OCI-LY7 (cell line): ENCODE results near the gene C9orf78.

Experiments used
- EZH2phosphoT487 ChIP-seq: fragments of 200-600 bp; sonication (generic); IDR thresholded peaks from 2 replicates; pipeline ENCODE4 v1.6.1; 2018; ENCODE audit warnings: low read depth, borderline replicate concordance, mild to moderate bottlenecking, mixed run types, antibody characterized with exemption, low read length, moderate library complexity, mixed read lengths
- TF ChIP-seq, protein P1 (sequence below): fragments of 200-600 bp; sonication (generic); conservative IDR thresholded peaks from 2 replicates; pipeline ENCODE4 v1.5.1; 2014; ENCODE audit warnings: mild to moderate bottlenecking, antibody characterized with exemption, low read length, moderate library complexity, mixed read lengths

DNA sequence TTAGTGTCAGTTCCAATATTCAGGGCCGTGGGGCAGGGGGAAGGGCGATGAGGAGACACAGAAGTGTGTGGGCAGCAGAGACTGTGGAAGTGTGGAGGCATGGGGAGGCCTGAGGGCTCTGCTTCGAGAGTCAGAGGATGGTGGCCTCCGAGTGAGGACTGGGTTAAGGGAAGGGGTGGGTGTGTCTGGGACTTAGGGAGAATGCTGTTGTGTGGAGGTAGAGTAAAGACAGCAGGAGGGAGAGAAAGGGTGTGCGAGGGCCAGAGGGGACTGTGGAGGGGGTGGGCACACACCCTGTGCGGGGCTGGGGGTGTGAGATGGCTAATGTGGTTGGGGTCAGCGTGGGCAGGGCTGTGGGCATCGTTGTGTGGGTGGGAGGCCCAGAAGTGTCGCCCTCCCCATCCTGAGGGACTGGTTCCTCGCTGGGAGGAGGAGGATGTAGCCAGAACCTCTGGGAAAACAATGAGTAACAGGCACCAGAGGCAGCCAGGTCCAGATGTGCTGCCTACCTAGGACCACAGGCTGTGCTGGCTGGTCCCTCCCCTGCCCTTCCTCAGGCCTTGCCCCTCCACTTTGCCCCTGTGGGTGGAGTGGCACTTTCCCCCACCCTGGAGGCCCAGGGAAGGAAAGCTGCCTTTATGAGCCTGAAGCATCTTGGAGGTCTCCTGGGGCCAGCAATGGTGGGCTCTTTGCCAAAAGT is 4.4 kb upstream of the C9orf78 start:
- TF ChIP-seq, protein P1, sequence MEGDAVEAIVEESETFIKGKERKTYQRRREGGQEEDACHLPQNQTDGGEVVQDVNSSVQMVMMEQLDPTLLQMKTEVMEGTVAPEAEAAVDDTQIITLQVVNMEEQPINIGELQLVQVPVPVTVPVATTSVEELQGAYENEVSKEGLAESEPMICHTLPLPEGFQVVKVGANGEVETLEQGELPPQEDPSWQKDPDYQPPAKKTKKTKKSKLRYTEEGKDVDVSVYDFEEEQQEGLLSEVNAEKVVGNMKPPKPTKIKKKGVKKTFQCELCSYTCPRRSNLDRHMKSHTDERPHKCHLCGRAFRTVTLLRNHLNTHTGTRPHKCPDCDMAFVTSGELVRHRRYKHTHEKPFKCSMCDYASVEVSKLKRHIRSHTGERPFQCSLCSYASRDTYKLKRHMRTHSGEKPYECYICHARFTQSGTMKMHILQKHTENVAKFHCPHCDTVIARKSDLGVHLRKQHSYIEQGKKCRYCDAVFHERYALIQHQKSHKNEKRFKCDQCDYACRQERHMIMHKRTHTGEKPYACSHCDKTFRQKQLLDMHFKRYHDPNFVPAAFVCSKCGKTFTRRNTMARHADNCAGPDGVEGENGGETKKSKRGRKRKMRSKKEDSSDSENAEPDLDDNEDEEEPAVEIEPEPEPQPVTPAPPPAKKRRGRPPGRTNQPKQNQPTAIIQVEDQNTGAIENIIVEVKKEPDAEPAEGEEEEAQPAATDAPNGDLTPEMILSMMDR: no peak
- no peak for TF ChIP-seq EZH2phosphoT487
